H1 (cell line): ENCODE results near the gene PRICKLE2. TPM values are rescaled to one million over a fixed set of nuclear protein-coding genes. Genes with fewer than 3 reads are reported as not detected.

Experiments
- GTF2F1 ChIP-seq: IDR thresholded peaks from 2 replicates; pipeline ENCODE4 v1.6.1; 2012; ENCODE audit warnings: low read depth, low read length, improper control_type of control experiment, borderline replicate concordance
- HDAC2 ChIP-seq, 2 experiments: fragments of 300-600 bp in 1 of 2; sonication (generic) in 1 of 2; IDR thresholded peaks; 2 replicates each; pipeline ENCODE4 v1.6.1; 2011 to 2012; ENCODE audit warnings: low read depth in 2 of 2, low read length in 2 of 2, mild to moderate bottlenecking in 2 of 2, moderate library complexity in 2 of 2, borderline replicate concordance in 1 of 2, inconsistent platforms in 1 of 2
- JUN ChIP-seq: IDR thresholded peaks from 2 replicates; pipeline ENCODE4 v1.6.1; 2011; ENCODE audit warnings: low read depth, mild to moderate bottlenecking, improper control_type of control experiment, low read length
- RXRA ChIP-seq: IDR thresholded peaks from 2 replicates; pipeline ENCODE4 v1.6.1; 2011; ENCODE audit warnings: low read depth, mild to moderate bottlenecking, low read length, moderate library complexity; ENCODE audit not compliant: insufficient read depth
- SAP30 ChIP-seq: fragments of 300-600 bp; sonication (generic); IDR thresholded peaks from 2 replicates; pipeline ENCODE4 v1.7.1; 2012; ENCODE audit warnings: low read length, moderate library complexity, mild to moderate bottlenecking, inconsistent platforms; ENCODE audit not compliant: insufficient read depth, insufficient replicate concordance
- polyA plus RNA-seq, 7 experiments: library from polyadenylated mRNA; depleted of rRNA in 3 of 7; stranded (reverse) in 5 of 7; unstranded in 2 of 7; fragments of >200 nt in 5 of 7; fragments of 200-250 nt in 2 of 7; gene quantifications; 1 replicate in 5 of 7; 2 replicates in 1 of 7; 4 replicates in 1 of 7; pipeline versions ENCODE4 v1.2.1 to v1.2.3, GENCODE V29; 2011 to 2013; ENCODE audit warnings: missing spikeins in 2 of 7, mixed read lengths in 2 of 7
- total RNA-seq: library from RNA; stranded (reverse); fragmentation: NEBNext Ultra II Directional; extraction: Animal tissue kit (Norgen Biotek cat#: 25700); gene quantifications from 2 replicates; pipeline ENCODE4 v1.2.1, GENCODE V29; 2021
- TF ChIP-seq, protein P1 (sequence below): IDR thresholded peaks from 2 replicates; pipeline ENCODE4 v1.6.1; 2012; ENCODE audit warnings: low read length, inconsistent platforms

PRICKLE2 gene
- total and polyA plus RNA-seq, 2 of the 8 experiments (the other 6 are each of a cell fraction or from before 2014, with no cell fraction given), result 2.9 to 8.0 TPM

DNA sequence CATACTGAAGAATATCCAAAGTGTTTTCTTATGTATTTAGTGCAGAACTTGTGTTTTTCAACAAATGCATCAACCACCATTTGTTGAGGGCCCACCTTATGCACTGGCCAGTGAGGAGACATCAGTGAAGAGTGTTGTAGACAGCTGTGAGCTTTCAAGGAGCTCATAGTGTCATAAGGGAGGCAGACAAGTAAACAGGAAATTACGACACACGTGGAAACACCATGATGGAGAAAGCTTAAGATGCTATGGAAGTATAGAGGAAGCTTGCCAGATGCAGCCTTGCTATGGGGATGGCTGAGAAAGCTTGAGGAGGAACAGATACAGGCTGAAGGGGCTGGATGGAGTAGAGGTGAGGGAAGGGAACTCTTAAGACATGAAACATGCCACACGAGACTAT is 151.2 kb downstream of the PRICKLE2 start (continued):
- TF ChIP-seq SAP30 (no peak), HDAC2 (IDR thresholded peaks at IDR 0.05; ENCODE audit: borderline replicate concordance in 1 of 2, low read depth in 2 of 2, low read length in 2 of 2) (no peak), GTF2F1 (no peak), RXRA (no peak), JUN (no peak)
- TF ChIP-seq, protein P1, sequence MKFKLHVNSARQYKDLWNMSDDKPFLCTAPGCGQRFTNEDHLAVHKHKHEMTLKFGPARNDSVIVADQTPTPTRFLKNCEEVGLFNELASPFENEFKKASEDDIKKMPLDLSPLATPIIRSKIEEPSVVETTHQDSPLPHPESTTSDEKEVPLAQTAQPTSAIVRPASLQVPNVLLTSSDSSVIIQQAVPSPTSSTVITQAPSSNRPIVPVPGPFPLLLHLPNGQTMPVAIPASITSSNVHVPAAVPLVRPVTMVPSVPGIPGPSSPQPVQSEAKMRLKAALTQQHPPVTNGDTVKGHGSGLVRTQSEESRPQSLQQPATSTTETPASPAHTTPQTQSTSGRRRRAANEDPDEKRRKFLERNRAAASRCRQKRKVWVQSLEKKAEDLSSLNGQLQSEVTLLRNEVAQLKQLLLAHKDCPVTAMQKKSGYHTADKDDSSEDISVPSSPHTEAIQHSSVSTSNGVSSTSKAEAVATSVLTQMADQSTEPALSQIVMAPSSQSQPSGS, result no peak
